ENCODE measurements around the gene EFNA1.

- TF ChIP-seq, protein P1, sequence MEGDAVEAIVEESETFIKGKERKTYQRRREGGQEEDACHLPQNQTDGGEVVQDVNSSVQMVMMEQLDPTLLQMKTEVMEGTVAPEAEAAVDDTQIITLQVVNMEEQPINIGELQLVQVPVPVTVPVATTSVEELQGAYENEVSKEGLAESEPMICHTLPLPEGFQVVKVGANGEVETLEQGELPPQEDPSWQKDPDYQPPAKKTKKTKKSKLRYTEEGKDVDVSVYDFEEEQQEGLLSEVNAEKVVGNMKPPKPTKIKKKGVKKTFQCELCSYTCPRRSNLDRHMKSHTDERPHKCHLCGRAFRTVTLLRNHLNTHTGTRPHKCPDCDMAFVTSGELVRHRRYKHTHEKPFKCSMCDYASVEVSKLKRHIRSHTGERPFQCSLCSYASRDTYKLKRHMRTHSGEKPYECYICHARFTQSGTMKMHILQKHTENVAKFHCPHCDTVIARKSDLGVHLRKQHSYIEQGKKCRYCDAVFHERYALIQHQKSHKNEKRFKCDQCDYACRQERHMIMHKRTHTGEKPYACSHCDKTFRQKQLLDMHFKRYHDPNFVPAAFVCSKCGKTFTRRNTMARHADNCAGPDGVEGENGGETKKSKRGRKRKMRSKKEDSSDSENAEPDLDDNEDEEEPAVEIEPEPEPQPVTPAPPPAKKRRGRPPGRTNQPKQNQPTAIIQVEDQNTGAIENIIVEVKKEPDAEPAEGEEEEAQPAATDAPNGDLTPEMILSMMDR (IDR thresholded peaks at IDR 0.05): no peak
- TF ChIP-seq POLR2A (IDR thresholded peaks at IDR 0.05): no peak
Observed at GRCh38 chr1:155166471-155167165, 38.9 kb downstream of the EFNA1 start.

Measured in heart left ventricle (tissue), 13 donors.